H1 (cell line): ENCODE measurements around the gene TMX3. TPM values are rescaled to one million over a fixed set of nuclear protein-coding genes. Genes with fewer than 3 reads are reported as not detected.

ENCODE experiments used
- CTCF ChIA-PET: fragments of 300-600 bp; sonication (Branson Sonifier 250); formaldehyde crosslinking; loops from one replicate; lab custom pipeline; 2021; ENCODE audit not compliant: partially characterized antibody; lab: Charles Lee
- POLR2A ChIA-PET: fragments of 300-600 bp; sonication (Branson Sonifier 250); formaldehyde crosslinking; loops from one replicate; lab custom pipeline; 2021; ENCODE audit warnings: inconsistent platforms; ENCODE audit not compliant: partially characterized antibody; lab: Charles Lee
- DNase-seq, 2 experiments: peaks; one replicate each; pipeline versions ENCODE4 v3.0.0 to v3.0.0-alpha.2; 2010 to 2022; ENCODE audit warnings: low spot score in 2 of 2, low read depth in 1 of 2, mixed read lengths in 1 of 2
- FAIRE-seq: peaks from 2 replicates; lab custom pipeline; 2011; peaks lifted over from hg19 to GRCh38; lab: Jason Lieb, UNC
- H2AFZ ChIP-seq: 2 replicates; pipeline ENCODE4 v1.8.1; 2012; ENCODE audit warnings: low read length, inconsistent platforms
- H2AK5ac ChIP-seq: 2 replicates; pipeline ENCODE4 v1.6.1; 2013; ENCODE audit warnings: low read depth, low read length
- H2BK120ac ChIP-seq: replicated peaks from 2 replicates; pipeline ENCODE3; 2013; ENCODE audit warnings: low read depth, low read length, inconsistent platforms
- H2BK12ac ChIP-seq: 2 replicates; pipeline ENCODE4 v1.6.1; 2013; ENCODE audit warnings: low read depth, low read length
- H2BK15ac ChIP-seq: 2 replicates; pipeline ENCODE4 v1.6.1; 2013; ENCODE audit warnings: low read length
- H2BK20ac ChIP-seq: 2 replicates; pipeline ENCODE4 v1.6.1; 2013; ENCODE audit warnings: low read length
- H2BK5ac ChIP-seq: 2 replicates; pipeline ENCODE4 v1.6.1; 2013; ENCODE audit warnings: low read depth, low read length
- H3K14ac ChIP-seq: 2 replicates; pipeline ENCODE4 v1.6.1; 2013; ENCODE audit warnings: inconsistent platforms; ENCODE audit not compliant: insufficient read length
- H3K18ac ChIP-seq: 2 replicates; pipeline ENCODE4 v1.6.1; 2013; ENCODE audit warnings: low read length; ENCODE audit errors: extremely low read depth
- H3K23ac ChIP-seq: 2 replicates; pipeline ENCODE4 v1.6.1; 2013; ENCODE audit warnings: inconsistent platforms; ENCODE audit not compliant: insufficient read length
- H3K23me2 ChIP-seq: 2 replicates; pipeline ENCODE4 v1.6.1; 2013; ENCODE audit warnings: low read depth, low read length
- H3K27ac ChIP-seq: 2 replicates; pipeline ENCODE4 v1.6.1; 2011; ENCODE audit warnings: low read depth, low read length, inconsistent platforms
- H3K27me3 ChIP-seq, 4 experiments: replicated peaks in 1 of 4; 1 replicate in 1 of 4; 2 replicates in 3 of 4; pipeline versions ENCODE4 v1.6.1 to v1.8.1; 2011 to 2013; ENCODE audit warnings: low read length in 3 of 4, mild to moderate bottlenecking in 3 of 4, inconsistent platforms in 2 of 4, mixed read lengths in 2 of 4, moderate library complexity in 1 of 4; ENCODE audit not compliant: control insufficient read depth in 3 of 4, insufficient read depth in 3 of 4; ENCODE audit errors: extremely low read depth in 1 of 4
- H3K36me3 ChIP-seq, 4 experiments: 2 replicates each; pipeline versions ENCODE4 v1.6.1 to v1.8.1; 2011 to 2013; ENCODE audit warnings: mild to moderate bottlenecking in 4 of 4, low read length in 3 of 4, moderate library complexity in 2 of 4, control low read depth in 1 of 4, inconsistent platforms in 1 of 4; ENCODE audit not compliant: insufficient read depth in 4 of 4, control insufficient read depth in 2 of 4
- H3K4ac ChIP-seq: replicated peaks from 2 replicates; pipeline ENCODE3; 2013; ENCODE audit warnings: low read length, low read depth, mixed read lengths, inconsistent platforms; ENCODE audit not compliant: insufficient read length
- H3K4me1 ChIP-seq, 4 experiments: replicated peaks in 1 of 4; 1 replicate in 1 of 4; 2 replicates in 3 of 4; pipeline versions ENCODE4 v1.6.1 to v1.8.1; 2011 to 2013; ENCODE audit warnings: low read length in 3 of 4, inconsistent platforms in 2 of 4, mixed read lengths in 1 of 4; ENCODE audit not compliant: insufficient read depth in 4 of 4, control insufficient read depth in 3 of 4
- H3K4me2 ChIP-seq, 2 experiments: 2 replicates each; pipeline versions ENCODE4 v1.6.1 to v1.8.1; 2011 to 2013; ENCODE audit warnings: low read depth in 2 of 2, low read length in 2 of 2, control low read depth in 1 of 2, inconsistent platforms in 1 of 2, mild to moderate bottlenecking in 1 of 2; ENCODE audit not compliant: insufficient read depth in 1 of 2
- H3K4me3 ChIP-seq, 4 experiments: fragments of 200-600, 300-600 bp in 1 of 4; sonication (generic), shearing (Covaris generic), sonication (Bioruptor Twin) in 1 of 4; 2 replicates each; pipeline versions ENCODE4 v1.5.1 to v1.8.1; 2011 to 2016; ENCODE audit warnings: low read length in 4 of 4, low read depth in 3 of 4, control low read depth in 2 of 4, inconsistent platforms in 2 of 4, mild to moderate bottlenecking in 2 of 4, mixed read lengths in 1 of 4, moderate library complexity in 1 of 4; ENCODE audit not compliant: insufficient read depth in 2 of 4; ENCODE audit errors: extremely low read depth in 1 of 4
- H3K56ac ChIP-seq: replicated peaks from 2 replicates; pipeline ENCODE3; 2013; ENCODE audit warnings: low read depth, mild to moderate bottlenecking, mixed read lengths, low read length, inconsistent platforms; ENCODE audit not compliant: insufficient read length
- H3K79me1 ChIP-seq: 2 replicates; pipeline ENCODE4 v1.6.1; 2013; ENCODE audit warnings: low read depth, low read length, control low read depth
- H3K79me2 ChIP-seq, 2 experiments: 2 replicates each; pipeline versions ENCODE4 v1.6.1 to v1.8.1; 2012 to 2013; ENCODE audit warnings: low read length in 2 of 2, mild to moderate bottlenecking in 2 of 2, inconsistent platforms in 1 of 2; ENCODE audit not compliant: insufficient read depth in 2 of 2, control insufficient read depth in 1 of 2
- H3K9ac ChIP-seq, 4 experiments: replicated peaks in 1 of 4; 1 replicate in 1 of 4; 2 replicates in 3 of 4; pipeline versions ENCODE4 v1.6.1 to v1.8.1; 2011 to 2013; ENCODE audit warnings: low read depth in 3 of 4, low read length in 3 of 4, control low read depth in 2 of 4, mild to moderate bottlenecking in 2 of 4, moderate library complexity in 2 of 4, inconsistent platforms in 1 of 4; ENCODE audit errors: extremely low read depth in 1 of 4
- H3K9me3 ChIP-seq, 2 experiments: 2 replicates each; pipeline versions ENCODE4 v1.6.1 to v1.8.1; 2012 to 2013; ENCODE audit warnings: mild to moderate bottlenecking in 2 of 2, moderate library complexity in 2 of 2, control low read depth in 1 of 2, inconsistent platforms in 1 of 2, low read depth in 1 of 2, low read length in 1 of 2, mixed read lengths in 1 of 2; ENCODE audit not compliant: insufficient read depth in 2 of 2
- H4K20me1 ChIP-seq, 2 experiments: replicated peaks in 1 of 2; 2 replicates each; pipeline versions ENCODE3 to v1.8.1; 2011 to 2013; ENCODE audit warnings: inconsistent platforms in 2 of 2, low read length in 2 of 2, mild to moderate bottlenecking in 1 of 2; ENCODE audit not compliant: insufficient read depth in 2 of 2, control insufficient read depth in 1 of 2
- H4K5ac ChIP-seq: 2 replicates; pipeline ENCODE4 v1.6.1; 2013; ENCODE audit warnings: low read length, low read depth, mixed read lengths, inconsistent platforms; ENCODE audit not compliant: insufficient read length
- H4K8ac ChIP-seq: 2 replicates; pipeline ENCODE4 v1.8.0; 2013; ENCODE audit warnings: mild to moderate bottlenecking, moderate library complexity, low read length, inconsistent platforms; ENCODE audit not compliant: insufficient read depth; ENCODE audit errors: extremely low read depth
- H4K91ac ChIP-seq: replicated peaks from 2 replicates; pipeline ENCODE3; 2013; ENCODE audit warnings: low read length, mixed read lengths, inconsistent platforms; ENCODE audit not compliant: insufficient read length
- CBX8 ChIP-seq: fragments of 300-800, 300-1000 bp; sonication (generic); IDR thresholded peaks from 2 replicates; pipeline ENCODE4 v1.7.1; 2016; ENCODE audit warnings: low read depth, low read length, borderline replicate concordance
- CTCF ChIP-seq, 3 experiments: IDR thresholded peaks; 1 replicate in 2 of 3; 2 replicates in 1 of 3; pipeline versions ENCODE4 v1.5.1 to v1.6.1; 2011; ENCODE audit warnings: low read length in 3 of 3, mild to moderate bottlenecking in 3 of 3, inconsistent platforms in 2 of 3, low read depth in 1 of 3, moderate library complexity in 1 of 3; ENCODE audit not compliant: insufficient read depth in 1 of 3; ENCODE audit errors: control extremely low read depth in 1 of 3
- HDAC2 ChIP-seq, 2 experiments: fragments of 300-600 bp in 1 of 2; sonication (generic) in 1 of 2; IDR thresholded peaks; 2 replicates each; pipeline ENCODE4 v1.6.1; 2011 to 2012; ENCODE audit warnings: low read depth in 2 of 2, low read length in 2 of 2, mild to moderate bottlenecking in 2 of 2, moderate library complexity in 2 of 2, borderline replicate concordance in 1 of 2, inconsistent platforms in 1 of 2
- SP4 ChIP-seq: IDR thresholded peaks from 2 replicates; pipeline ENCODE4 v1.6.1; 2012; ENCODE audit warnings: low read length, inconsistent platforms
- TAF7 ChIP-seq: optimal IDR thresholded peaks from 2 replicates; pipeline ENCODE3; 2011; ENCODE audit warnings: low read depth, mild to moderate bottlenecking, inconsistent platforms, low read length, moderate library complexity, borderline replicate concordance
- WGBS, 2 experiments: shearing (Covaris generic) in 1 of 2; methylation state at CpG; one replicate each; pipeline versions ENCODE4 v1.1.6 to v1.1.7; 2013 to 2015; ENCODE audit warnings: low lambda C conversion rate in 2 of 2, mixed read lengths in 2 of 2, inconsistent platforms in 1 of 2, low coverage in 1 of 2, missing lambda C conversion rate in 1 of 2; ENCODE audit not compliant: insufficient replicate concordance in 2 of 2, insufficient coverage in 1 of 2, insufficient read length in 1 of 2; ENCODE audit errors: extremely low coverage in 1 of 2, missing lambda C conversion rate in 1 of 2; 5-methylcytosine and 5-hydroxymethylcytosine counted together
- polyA plus RNA-seq, 7 experiments: library from polyadenylated mRNA; depleted of rRNA in 3 of 7; stranded (reverse) in 5 of 7; unstranded in 2 of 7; fragments of >200 nt in 5 of 7; fragments of 200-250 nt in 2 of 7; gene quantifications; 1 replicate in 5 of 7; 2 replicates in 1 of 7; 4 replicates in 1 of 7; pipeline versions ENCODE4 v1.2.1 to v1.2.3, GENCODE V29; 2011 to 2013; ENCODE audit warnings: missing spikeins in 2 of 7, mixed read lengths in 2 of 7
- total RNA-seq: library from RNA; stranded (reverse); fragmentation: NEBNext Ultra II Directional; extraction: Animal tissue kit (Norgen Biotek cat#: 25700); gene quantifications from 2 replicates; pipeline ENCODE4 v1.2.1, GENCODE V29; 2021

The TMX3 gene
- total and polyA plus RNA-seq, 2 of the 8 experiments (the other 6 are each of a cell fraction or from before 2014, with no cell fraction given) = 12.6 to 29.0 TPM

DNA sequence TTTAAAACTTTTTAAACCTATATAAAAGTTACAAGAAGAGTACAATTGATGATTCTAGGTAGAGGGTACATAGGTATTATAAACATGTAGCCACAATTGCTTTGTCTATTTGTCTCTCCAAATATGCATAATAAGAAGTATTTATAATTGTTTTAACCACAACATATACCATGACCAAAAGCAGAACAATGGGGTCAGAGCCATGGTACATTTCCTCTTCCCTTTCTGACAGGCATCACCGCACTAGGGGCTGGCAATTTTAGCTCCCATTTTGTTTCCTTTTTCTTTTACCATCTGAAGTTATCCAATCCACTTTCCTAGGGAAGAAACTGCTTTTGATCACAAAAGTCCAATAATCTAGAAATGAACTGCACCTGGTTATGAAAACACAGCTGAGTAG lies 49.3 kb downstream of the TMX3 start:
- ChIA-PET POLR2A (no interaction called here), CTCF (no interaction called here)
- Histone ChIP-seq H4K8ac (no peak overlapping the region), H3K27ac (no peak overlapping the region), H4K91ac (no peak overlapping the region), H2BK15ac (no peak overlapping the region), H3K36me3 (no peaks in the 10 kb centered on the region), H3K23ac (no peak overlapping the region), H3K27me3 (no peaks in the 10 kb centered on the region), H2BK5ac (no peak overlapping the region), H3K4me1 (no peaks in the 10 kb centered on the region), H3K9me3 (no peaks in the 10 kb centered on the region), H2BK120ac (no peak overlapping the region), H4K5ac (no peak overlapping the region), H2BK12ac (no peak overlapping the region), H2AFZ (no peak overlapping the region), H3K4me3 (no peak overlapping the region), H2BK20ac (no peak overlapping the region), H3K79me2 (no peaks in the 10 kb centered on the region), H3K9ac (no peak overlapping the region), H3K79me1 (no peaks in the 10 kb centered on the region), H3K56ac (no peak overlapping the region), H3K4ac (no peak overlapping the region), H3K18ac (no peak overlapping the region), H4K20me1 (no peaks in the 10 kb centered on the region), H3K4me2 (no peak overlapping the region), H2AK5ac (no peak overlapping the region), H3K23me2 (no peaks in the 10 kb centered on the region), H3K14ac (no peak overlapping the region)
- 89% methylated on average over 1 of the region's 1 CpG; no CpG with 5 or more reads in 1 of the 2 experiments for WGBS, 2 experiments
- DNase-seq (no peak), FAIRE-seq (no peak)
- TF ChIP-seq CTCF (IDR thresholded peaks at IDR 0.05; ENCODE audit: control extremely low read depth in 1 of 3, insufficient read depth in 1 of 3, low read depth in 1 of 3, low read length in 3 of 3) (no peak), TAF7 (no peak), CBX8 (no peak), SP4 (no peak), HDAC2 (IDR thresholded peaks at IDR 0.05; ENCODE audit: borderline replicate concordance in 1 of 2, low read depth in 2 of 2, low read length in 2 of 2) (no peak)
